ENCODE results near the gene GPC5. TPM values are rescaled to one million over a fixed set of nuclear protein-coding genes. Genes with fewer than 3 reads are reported as not detected.

Gene GPC5
- total and polyA plus RNA-seq, 9 of the 15 experiments (the other 6 are each of a cell fraction or from before 2014, with no cell fraction given), result 0.18 to 0.27 TPM; not detected in 7

- TF ChIP-seq ZBTB40 (IDR thresholded peaks at IDR 0.05), result no peak
- TF ChIP-seq ZBTB40 (CRISPR knock-in tag; IDR thresholded peaks at IDR 0.05), result 0 out of 2 replicates have a peak, but pooled peaks have one; percentile 12
- TF ChIP-seq NR0B1 (IDR thresholded peaks at IDR 0.05; ENCODE audit: partially characterized antibody), result no peak
- 0 out of 4 replicates have a peak, but pooled peaks of 1 of the 2 experiments have one; percentile 28 for TF ChIP-seq MAZ (CRISPR knock-in tag; conservative IDR thresholded peaks at IDR 0.05 in 1 of 2, IDR thresholded peaks at IDR 0.05 in 1 of 2)
- no peak for TF ChIP-seq SIX5 (IDR thresholded peaks at IDR 0.05; ENCODE audit: borderline replicate concordance in 1 of 2, insufficient read depth in 1 of 2, low read depth in 1 of 2, low read length in 2 of 2)
- TF ChIP-seq USF2 (CRISPR knock-in tag; IDR thresholded peaks at IDR 0.05), result no peak
- TF ChIP-seq YY1 (IDR thresholded peaks at IDR 0.05; ENCODE audit: borderline replicate concordance in 1 of 3, control insufficient read depth in 1 of 3, extremely low read depth in 1 of 3, insufficient read depth in 3 of 3, insufficient read length in 1 of 3, insufficient replicate concordance in 2 of 3, low read depth in 1 of 3, low read length in 2 of 3), result no peak
- TF ChIP-seq SMC3 (conservative IDR thresholded peaks at IDR 0.05; ENCODE audit: insufficient read depth, low read depth, low read length), result 0 out of 2 replicates have a peak, but pooled peaks have one; percentile 24
- TF ChIP-seq SRF (CRISPR knock-in tag; IDR thresholded peaks at IDR 0.05), result peak in 1 of 2 experiments; percentile 47; a peak in 1 of 4 replicates
- no peak for TF ChIP-seq FOS (IDR thresholded peaks at IDR 0.05; ENCODE audit: extremely low read depth, insufficient read length)
- TF ChIP-seq E2F4 (CRISPR knock-in tag; IDR thresholded peaks at IDR 0.05; ENCODE audit: low read depth), result no peak
- no peak for TF ChIP-seq NFE2 (IDR thresholded peaks at IDR 0.05; ENCODE audit: low read depth)
- TF ChIP-seq RAD21 (CRISPR knock-in tag; conservative IDR thresholded peaks at IDR 0.05 in 1 of 2, IDR thresholded peaks at IDR 0.05 in 1 of 2), result peak; percentile 30 to 77; a peak in 3 of 4 replicates
These were observed 178.2 kb downstream of the GPC5 start (continued) for GRCh38 chr13:91576590-91576989.
